HepG2 (cell line): Measurements from ENCODE around the gene LMTK2. TPM values are rescaled to one million over a fixed set of nuclear protein-coding genes. Genes with fewer than 3 reads are reported as not detected.

Experiments used
- CAMTA2 ChIP-seq: sonication (generic); formaldehyde crosslinking; IDR thresholded peaks from 2 replicates; pipeline ENCODE4 v1.4.0; 2020; ENCODE audit warnings: mild to moderate bottlenecking, missing genetic modification reagents, borderline replicate concordance
- CENPX ChIP-seq: sonication (generic); formaldehyde crosslinking; IDR thresholded peaks from 2 replicates; pipeline ENCODE4 v1.9.0; 2021; ENCODE audit warnings: mild to moderate bottlenecking, missing genetic modification reagents, moderate library complexity
- HMG20A ChIP-seq: IDR thresholded peaks from 2 replicates; pipeline ENCODE4 v1.6.1; 2016; ENCODE audit warnings: borderline replicate concordance
- HMG20B ChIP-seq: conservative IDR thresholded peaks from 2 replicates; pipeline ENCODE4 v1.6.1; 2016; ENCODE audit warnings: missing genetic modification reagents, missing compliant biosample characterization
- HNRNPL ChIP-seq: fragments of 200-400 bp; formaldehyde crosslinking; IDR thresholded peaks from 2 replicates; pipeline ENCODE4 v1.6.1; 2017; ENCODE audit warnings: mild to moderate bottlenecking, low read depth, low read length
- JARID2 ChIP-seq: sonication (generic); formaldehyde crosslinking; IDR thresholded peaks from 2 replicates; pipeline ENCODE4 v1.8.1; 2023; ENCODE audit warnings: missing genetic modification reagents, inconsistent platforms; ENCODE audit not compliant: insufficient replicate concordance
- PITX1 ChIP-seq: sonication (generic); formaldehyde crosslinking; IDR thresholded peaks from 2 replicates; pipeline ENCODE4 v1.5.1; 2020; ENCODE audit warnings: mild to moderate bottlenecking, missing genetic modification reagents
- SIX1 ChIP-seq: sonication (generic); formaldehyde crosslinking; IDR thresholded peaks from 2 replicates; pipeline ENCODE4 v1.4.0; 2020; ENCODE audit warnings: missing genetic modification reagents, borderline replicate concordance
- TAF15 ChIP-seq: fragments of 200-400 bp; formaldehyde crosslinking; IDR thresholded peaks from one replicate; pipeline ENCODE4 v1.6.1; 2018; ENCODE audit warnings: mild to moderate bottlenecking, low read depth, low read length; ENCODE audit not compliant: poor library complexity, severe bottlenecking
- ZBTB7B ChIP-seq: sonication (generic); formaldehyde crosslinking; IDR thresholded peaks from 2 replicates; pipeline ENCODE4 v1.4.0; 2020; ENCODE audit warnings: missing genetic modification reagents
- ZNF343 ChIP-seq: sonication (generic); formaldehyde crosslinking; IDR thresholded peaks from 2 replicates; pipeline ENCODE4 v1.4.0; 2020; ENCODE audit warnings: mild to moderate bottlenecking, missing genetic modification reagents
- polyA plus RNA-seq, 8 experiments: library from polyadenylated mRNA; depleted of rRNA in 3 of 8; stranded (reverse) in 7 of 8; unstranded in 1 of 8; fragments of >200 nt; fragmentation: Illumina TruSeq in 4 of 8; extraction: Trizol in 4 of 8; gene quantifications; 2 replicates each; pipeline versions ENCODE4 v1.2.1 to v1.2.3, GENCODE V29; 2011 to 2016; ENCODE audit warnings: low read depth in 4 of 8, missing spikeins in 1 of 8, mixed read lengths in 1 of 8; ENCODE audit not compliant: insufficient read depth in 1 of 8
- total RNA-seq, 5 experiments: library from RNA; depleted of rRNA; stranded (reverse); fragments of >200 nt; fragmentation: Illumina TruSeq; extraction: Trizol; gene quantifications; 2 replicates each; pipeline ENCODE4 v1.2.3, GENCODE V29; 2016; ENCODE audit warnings: low read depth in 1 of 5
- TF ChIP-seq, protein P1 (sequence below): sonication (generic); formaldehyde crosslinking; IDR thresholded peaks from 2 replicates; pipeline ENCODE4 v1.5.1; 2020; ENCODE audit warnings: mild to moderate bottlenecking, missing genetic modification reagents, borderline replicate concordance
- TF ChIP-seq, protein P2 (sequence below): sonication (generic); formaldehyde crosslinking; conservative IDR thresholded peaks from 2 replicates; pipeline ENCODE4 v1.4.0; 2020; ENCODE audit warnings: missing genetic modification reagents
- TF ChIP-seq, protein P3 (sequence below), 2 experiments: sonication (generic) in 1 of 2; formaldehyde crosslinking in 1 of 2; IDR thresholded peaks; 2 replicates each; pipeline versions ENCODE4 v1.4.0 to v1.6.1; 2018 to 2020; ENCODE audit warnings: missing genetic modification reagents in 2 of 2, borderline replicate concordance in 1 of 2, low read depth in 1 of 2, mild to moderate bottlenecking in 1 of 2, missing biosample characterization in 1 of 2
- TF ChIP-seq, protein P4 (sequence below): sonication (generic); formaldehyde crosslinking; IDR thresholded peaks from 2 replicates; pipeline ENCODE4 v1.4.0; 2020; ENCODE audit warnings: mild to moderate bottlenecking, missing genetic modification reagents, borderline replicate concordance

Gene LMTK2
- total and polyA plus RNA-seq, 2 of the 13 experiments (the other 11 are each of a cell fraction or from before 2014, with no cell fraction given), result 9.5 to 11.7 TPM

DNA sequence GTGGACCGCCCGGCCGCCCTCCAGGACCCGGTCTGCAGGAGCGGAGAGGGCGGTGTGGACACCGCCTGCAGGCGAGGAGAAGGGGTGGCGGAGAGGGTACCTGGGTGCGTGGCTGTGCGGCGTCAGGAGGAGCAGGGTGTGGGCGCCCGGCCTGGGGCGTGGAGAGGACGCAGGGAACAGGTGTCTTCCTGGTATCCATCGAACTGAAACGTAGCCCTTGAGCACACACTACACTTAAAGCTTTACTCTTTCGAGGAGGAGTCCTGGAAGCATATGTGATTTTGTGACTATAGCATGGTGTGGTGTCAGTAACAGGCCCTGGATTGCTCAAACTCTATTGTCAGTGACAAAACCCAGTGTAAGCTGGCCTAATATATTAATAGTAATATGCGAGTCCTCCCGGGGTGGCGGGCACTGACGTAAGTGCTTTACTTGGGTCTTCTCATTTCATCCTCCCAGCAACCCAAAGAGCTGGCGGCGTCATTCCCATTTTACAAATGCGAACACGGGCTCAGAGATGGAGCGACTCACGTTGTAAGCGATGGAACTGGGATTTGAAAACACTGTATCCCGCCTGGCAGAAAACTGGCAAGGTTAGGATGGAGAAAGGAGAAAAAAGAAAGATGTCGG, 145.9 kb downstream of the LMTK2 start (continued):
- TF ChIP-seq, protein P1, sequence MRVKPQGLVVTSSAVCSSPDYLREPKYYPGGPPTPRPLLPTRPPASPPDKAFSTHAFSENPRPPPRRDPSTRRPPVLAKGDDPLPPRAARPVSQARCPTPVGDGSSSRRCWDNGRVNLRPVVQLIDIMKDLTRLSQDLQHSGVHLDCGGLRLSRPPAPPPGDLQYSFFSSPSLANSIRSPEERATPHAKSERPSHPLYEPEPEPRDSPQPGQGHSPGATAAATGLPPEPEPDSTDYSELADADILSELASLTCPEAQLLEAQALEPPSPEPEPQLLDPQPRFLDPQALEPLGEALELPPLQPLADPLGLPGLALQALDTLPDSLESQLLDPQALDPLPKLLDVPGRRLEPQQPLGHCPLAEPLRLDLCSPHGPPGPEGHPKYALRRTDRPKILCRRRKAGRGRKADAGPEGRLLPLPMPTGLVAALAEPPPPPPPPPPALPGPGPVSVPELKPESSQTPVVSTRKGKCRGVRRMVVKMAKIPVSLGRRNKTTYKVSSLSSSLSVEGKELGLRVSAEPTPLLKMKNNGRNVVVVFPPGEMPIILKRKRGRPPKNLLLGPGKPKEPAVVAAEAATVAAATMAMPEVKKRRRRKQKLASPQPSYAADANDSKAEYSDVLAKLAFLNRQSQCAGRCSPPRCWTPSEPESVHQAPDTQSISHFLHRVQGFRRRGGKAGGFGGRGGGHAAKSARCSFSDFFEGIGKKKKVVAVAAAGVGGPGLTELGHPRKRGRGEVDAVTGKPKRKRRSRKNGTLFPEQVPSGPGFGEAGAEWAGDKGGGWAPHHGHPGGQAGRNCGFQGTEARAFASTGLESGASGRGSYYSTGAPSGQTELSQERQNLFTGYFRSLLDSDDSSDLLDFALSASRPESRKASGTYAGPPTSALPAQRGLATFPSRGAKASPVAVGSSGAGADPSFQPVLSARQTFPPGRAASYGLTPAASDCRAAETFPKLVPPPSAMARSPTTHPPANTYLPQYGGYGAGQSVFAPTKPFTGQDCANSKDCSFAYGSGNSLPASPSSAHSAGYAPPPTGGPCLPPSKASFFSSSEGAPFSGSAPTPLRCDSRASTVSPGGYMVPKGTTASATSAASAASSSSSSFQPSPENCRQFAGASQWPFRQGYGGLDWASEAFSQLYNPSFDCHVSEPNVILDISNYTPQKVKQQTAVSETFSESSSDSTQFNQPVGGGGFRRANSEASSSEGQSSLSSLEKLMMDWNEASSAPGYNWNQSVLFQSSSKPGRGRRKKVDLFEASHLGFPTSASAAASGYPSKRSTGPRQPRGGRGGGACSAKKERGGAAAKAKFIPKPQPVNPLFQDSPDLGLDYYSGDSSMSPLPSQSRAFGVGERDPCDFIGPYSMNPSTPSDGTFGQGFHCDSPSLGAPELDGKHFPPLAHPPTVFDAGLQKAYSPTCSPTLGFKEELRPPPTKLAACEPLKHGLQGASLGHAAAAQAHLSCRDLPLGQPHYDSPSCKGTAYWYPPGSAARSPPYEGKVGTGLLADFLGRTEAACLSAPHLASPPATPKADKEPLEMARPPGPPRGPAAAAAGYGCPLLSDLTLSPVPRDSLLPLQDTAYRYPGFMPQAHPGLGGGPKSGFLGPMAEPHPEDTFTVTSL, result no peak
- TF ChIP-seq HMG20A (CRISPR knock-in tag) (no peak), SIX1 (CRISPR knock-in tag) (no peak), JARID2 (CRISPR knock-in tag) (no peak), CAMTA2 (CRISPR knock-in tag) (no peak), PITX1 (no peak), ZBTB7B (peak; percentile 13; the same call in 1 of the 2 replicates), ZNF343 (CRISPR knock-in tag) (no peak), HMG20B (CRISPR knock-in tag) (no peak), CENPX (CRISPR knock-in tag) (no peak), TAF15 (no peak), HNRNPL (no peak)
- TF ChIP-seq, protein P2, sequence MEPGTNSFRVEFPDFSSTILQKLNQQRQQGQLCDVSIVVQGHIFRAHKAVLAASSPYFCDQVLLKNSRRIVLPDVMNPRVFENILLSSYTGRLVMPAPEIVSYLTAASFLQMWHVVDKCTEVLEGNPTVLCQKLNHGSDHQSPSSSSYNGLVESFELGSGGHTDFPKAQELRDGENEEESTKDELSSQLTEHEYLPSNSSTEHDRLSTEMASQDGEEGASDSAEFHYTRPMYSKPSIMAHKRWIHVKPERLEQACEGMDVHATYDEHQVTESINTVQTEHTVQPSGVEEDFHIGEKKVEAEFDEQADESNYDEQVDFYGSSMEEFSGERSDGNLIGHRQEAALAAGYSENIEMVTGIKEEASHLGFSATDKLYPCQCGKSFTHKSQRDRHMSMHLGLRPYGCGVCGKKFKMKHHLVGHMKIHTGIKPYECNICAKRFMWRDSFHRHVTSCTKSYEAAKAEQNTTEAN (CRISPR knock-in tag), result no peak
- TF ChIP-seq, protein P3, sequence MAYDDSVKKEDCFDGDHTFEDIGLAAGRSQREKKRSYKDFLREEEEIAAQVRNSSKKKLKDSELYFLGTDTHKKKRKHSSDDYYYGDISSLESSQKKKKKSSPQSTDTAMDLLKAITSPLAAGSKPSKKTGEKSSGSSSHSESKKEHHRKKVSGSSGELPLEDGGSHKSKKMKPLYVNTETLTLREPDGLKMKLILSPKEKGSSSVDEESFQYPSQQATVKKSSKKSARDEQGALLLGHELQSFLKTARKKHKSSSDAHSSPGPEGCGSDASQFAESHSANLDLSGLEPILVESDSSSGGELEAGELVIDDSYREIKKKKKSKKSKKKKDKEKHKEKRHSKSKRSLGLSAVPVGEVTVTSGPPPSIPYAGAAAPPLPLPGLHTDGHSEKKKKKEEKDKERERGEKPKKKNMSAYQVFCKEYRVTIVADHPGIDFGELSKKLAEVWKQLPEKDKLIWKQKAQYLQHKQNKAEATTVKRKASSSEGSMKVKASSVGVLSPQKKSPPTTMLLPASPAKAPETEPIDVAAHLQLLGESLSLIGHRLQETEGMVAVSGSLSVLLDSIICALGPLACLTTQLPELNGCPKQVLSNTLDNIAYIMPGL (CRISPR knock-in tag; IDR thresholded peaks at IDR 0.05; ENCODE audit: borderline replicate concordance in 1 of 2, low read depth in 1 of 2), result peak in 1 of 2 experiments; percentile 25; a peak in 2 of 4 replicates
- TF ChIP-seq, protein P4, sequence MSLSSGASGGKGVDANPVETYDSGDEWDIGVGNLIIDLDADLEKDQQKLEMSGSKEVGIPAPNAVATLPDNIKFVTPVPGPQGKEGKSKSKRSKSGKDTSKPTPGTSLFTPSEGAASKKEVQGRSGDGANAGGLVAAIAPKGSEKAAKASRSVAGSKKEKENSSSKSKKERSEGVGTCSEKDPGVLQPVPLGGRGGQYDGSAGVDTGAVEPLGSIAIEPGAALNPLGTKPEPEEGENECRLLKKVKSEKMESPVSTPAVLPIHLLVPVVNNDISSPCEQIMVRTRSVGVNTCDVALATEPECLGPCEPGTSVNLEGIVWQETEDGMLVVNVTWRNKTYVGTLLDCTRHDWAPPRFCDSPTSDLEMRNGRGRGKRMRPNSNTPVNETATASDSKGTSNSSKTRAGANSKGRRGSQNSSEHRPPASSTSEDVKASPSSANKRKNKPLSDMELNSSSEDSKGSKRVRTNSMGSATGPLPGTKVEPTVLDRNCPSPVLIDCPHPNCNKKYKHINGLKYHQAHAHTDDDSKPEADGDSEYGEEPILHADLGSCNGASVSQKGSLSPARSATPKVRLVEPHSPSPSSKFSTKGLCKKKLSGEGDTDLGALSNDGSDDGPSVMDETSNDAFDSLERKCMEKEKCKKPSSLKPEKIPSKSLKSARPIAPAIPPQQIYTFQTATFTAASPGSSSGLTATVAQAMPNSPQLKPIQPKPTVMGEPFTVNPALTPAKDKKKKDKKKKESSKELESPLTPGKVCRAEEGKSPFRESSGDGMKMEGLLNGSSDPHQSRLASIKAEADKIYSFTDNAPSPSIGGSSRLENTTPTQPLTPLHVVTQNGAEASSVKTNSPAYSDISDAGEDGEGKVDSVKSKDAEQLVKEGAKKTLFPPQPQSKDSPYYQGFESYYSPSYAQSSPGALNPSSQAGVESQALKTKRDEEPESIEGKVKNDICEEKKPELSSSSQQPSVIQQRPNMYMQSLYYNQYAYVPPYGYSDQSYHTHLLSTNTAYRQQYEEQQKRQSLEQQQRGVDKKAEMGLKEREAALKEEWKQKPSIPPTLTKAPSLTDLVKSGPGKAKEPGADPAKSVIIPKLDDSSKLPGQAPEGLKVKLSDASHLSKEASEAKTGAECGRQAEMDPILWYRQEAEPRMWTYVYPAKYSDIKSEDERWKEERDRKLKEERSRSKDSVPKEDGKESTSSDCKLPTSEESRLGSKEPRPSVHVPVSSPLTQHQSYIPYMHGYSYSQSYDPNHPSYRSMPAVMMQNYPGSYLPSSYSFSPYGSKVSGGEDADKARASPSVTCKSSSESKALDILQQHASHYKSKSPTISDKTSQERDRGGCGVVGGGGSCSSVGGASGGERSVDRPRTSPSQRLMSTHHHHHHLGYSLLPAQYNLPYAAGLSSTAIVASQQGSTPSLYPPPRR (CRISPR knock-in tag), result no peak
